ENCODE measurements around the gene GRM7. TPM values are rescaled to one million over a fixed set of nuclear protein-coding genes. Genes with fewer than 3 reads are reported as not detected.

GRM7 gene
- polyA plus RNA-seq, 1 donor from 2014 or later: 23.8 TPM

DNA sequence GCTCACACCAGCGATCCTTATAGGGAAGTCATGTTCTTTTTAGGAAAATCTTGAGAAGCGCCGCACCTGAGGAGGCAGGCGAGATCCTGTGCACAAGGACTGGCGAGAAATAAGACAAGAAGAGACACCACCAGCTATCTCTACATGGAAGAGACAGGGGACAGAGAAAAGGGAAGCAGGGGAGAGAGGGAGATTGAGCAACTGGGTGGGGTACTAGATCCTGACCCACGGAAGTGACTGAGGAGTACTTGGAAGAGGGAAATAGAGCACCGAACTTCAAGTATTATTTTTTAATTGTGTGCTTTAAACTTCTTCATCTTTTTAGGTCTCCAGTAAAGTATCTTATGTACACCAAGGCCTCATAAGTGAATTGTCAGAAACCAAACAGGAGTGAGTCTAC is 898.7 kb downstream of the GRM7 start:
- H3K9me3 ChIP-seq (ENCODE audit: low read length): no peaks in the 10 kb centered on the region
- H3F3A ChIP-seq (ENCODE audit: insufficient read depth, low read length, poor library complexity, severe bottlenecking): no peaks in the 10 kb centered on the region
- H3K9ac ChIP-seq (ENCODE audit: low read length): no peak overlapping the region
- H3K4me3 ChIP-seq (ENCODE audit: low read length): no peak overlapping the region
- H3K9me2 ChIP-seq (ENCODE audit: insufficient read depth, low read length): no peaks in the 10 kb centered on the region
- H3K27ac ChIP-seq (ENCODE audit: low read length): no peak overlapping the region
- H3K79me2 ChIP-seq (replicated peaks; ENCODE audit: insufficient read depth, low read length): no peaks in the 10 kb centered on the region
- H2AFZ ChIP-seq (ENCODE audit: low read depth, low read length): no peak overlapping the region
- no peaks in the 10 kb centered on the region for H3K36me3 ChIP-seq (ENCODE audit: insufficient read depth, low read length)
- TF ChIP-seq EP300 (conservative IDR thresholded peaks at IDR 0.05; ENCODE audit: poor library complexity, severe bottlenecking): no peak
- TF ChIP-seq TAF1 (IDR thresholded peaks at IDR 0.05; ENCODE audit: low read depth): no peak
- TF ChIP-seq SMC3 (conservative IDR thresholded peaks at IDR 0.05; ENCODE audit: poor library complexity): no peak
- TF ChIP-seq MXI1 (conservative IDR thresholded peaks at IDR 0.05; ENCODE audit: poor library complexity, severe bottlenecking): no peak
- TF ChIP-seq, protein P1, sequence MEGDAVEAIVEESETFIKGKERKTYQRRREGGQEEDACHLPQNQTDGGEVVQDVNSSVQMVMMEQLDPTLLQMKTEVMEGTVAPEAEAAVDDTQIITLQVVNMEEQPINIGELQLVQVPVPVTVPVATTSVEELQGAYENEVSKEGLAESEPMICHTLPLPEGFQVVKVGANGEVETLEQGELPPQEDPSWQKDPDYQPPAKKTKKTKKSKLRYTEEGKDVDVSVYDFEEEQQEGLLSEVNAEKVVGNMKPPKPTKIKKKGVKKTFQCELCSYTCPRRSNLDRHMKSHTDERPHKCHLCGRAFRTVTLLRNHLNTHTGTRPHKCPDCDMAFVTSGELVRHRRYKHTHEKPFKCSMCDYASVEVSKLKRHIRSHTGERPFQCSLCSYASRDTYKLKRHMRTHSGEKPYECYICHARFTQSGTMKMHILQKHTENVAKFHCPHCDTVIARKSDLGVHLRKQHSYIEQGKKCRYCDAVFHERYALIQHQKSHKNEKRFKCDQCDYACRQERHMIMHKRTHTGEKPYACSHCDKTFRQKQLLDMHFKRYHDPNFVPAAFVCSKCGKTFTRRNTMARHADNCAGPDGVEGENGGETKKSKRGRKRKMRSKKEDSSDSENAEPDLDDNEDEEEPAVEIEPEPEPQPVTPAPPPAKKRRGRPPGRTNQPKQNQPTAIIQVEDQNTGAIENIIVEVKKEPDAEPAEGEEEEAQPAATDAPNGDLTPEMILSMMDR (IDR thresholded peaks at IDR 0.05; ENCODE audit: poor library complexity, severe bottlenecking): no peak
- no peak for TF ChIP-seq RAD21 (conservative IDR thresholded peaks at IDR 0.05)
- TF ChIP-seq, protein P2, sequence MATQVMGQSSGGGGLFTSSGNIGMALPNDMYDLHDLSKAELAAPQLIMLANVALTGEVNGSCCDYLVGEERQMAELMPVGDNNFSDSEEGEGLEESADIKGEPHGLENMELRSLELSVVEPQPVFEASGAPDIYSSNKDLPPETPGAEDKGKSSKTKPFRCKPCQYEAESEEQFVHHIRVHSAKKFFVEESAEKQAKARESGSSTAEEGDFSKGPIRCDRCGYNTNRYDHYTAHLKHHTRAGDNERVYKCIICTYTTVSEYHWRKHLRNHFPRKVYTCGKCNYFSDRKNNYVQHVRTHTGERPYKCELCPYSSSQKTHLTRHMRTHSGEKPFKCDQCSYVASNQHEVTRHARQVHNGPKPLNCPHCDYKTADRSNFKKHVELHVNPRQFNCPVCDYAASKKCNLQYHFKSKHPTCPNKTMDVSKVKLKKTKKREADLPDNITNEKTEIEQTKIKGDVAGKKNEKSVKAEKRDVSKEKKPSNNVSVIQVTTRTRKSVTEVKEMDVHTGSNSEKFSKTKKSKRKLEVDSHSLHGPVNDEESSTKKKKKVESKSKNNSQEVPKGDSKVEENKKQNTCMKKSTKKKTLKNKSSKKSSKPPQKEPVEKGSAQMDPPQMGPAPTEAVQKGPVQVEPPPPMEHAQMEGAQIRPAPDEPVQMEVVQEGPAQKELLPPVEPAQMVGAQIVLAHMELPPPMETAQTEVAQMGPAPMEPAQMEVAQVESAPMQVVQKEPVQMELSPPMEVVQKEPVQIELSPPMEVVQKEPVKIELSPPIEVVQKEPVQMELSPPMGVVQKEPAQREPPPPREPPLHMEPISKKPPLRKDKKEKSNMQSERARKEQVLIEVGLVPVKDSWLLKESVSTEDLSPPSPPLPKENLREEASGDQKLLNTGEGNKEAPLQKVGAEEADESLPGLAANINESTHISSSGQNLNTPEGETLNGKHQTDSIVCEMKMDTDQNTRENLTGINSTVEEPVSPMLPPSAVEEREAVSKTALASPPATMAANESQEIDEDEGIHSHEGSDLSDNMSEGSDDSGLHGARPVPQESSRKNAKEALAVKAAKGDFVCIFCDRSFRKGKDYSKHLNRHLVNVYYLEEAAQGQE (IDR thresholded peaks at IDR 0.05; ENCODE audit: borderline replicate concordance): no peak
- no peak for TF ChIP-seq POLR2AphosphoS5 (IDR thresholded peaks at IDR 0.05)
- TF ChIP-seq EZH2 (IDR thresholded peaks at IDR 0.05; ENCODE audit: borderline replicate concordance, insufficient read depth, low read length, poor library complexity, severe bottlenecking): no peak
- H3K27me3 ChIP-seq (ENCODE audit: insufficient read depth, low read depth, low read length): no peaks in the 10 kb centered on the region
- H4K20me1 ChIP-seq (ENCODE audit: insufficient read depth): no peaks in the 10 kb centered on the region
- no peak overlapping the region for H3K4me2 ChIP-seq (ENCODE audit: low read length)

DNA sequence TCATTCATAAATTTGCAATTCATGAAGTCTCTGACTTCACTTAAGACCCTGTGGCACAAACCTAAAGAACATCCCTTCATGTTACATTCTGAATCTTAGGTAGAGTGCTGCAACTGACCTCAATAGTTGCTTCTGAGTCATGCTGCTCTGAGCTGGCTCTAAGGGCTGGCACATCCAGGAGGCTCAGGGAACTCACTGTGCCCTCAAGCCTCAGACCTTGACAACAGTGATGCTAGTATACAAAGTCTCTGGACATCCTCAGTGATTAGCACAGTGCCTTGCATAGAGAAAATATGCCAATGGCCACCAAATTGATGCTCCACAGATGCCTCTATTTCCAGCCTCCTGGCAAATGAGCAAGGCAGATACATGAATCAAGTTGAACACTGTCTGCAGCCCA is 899.8 kb downstream of the GRM7 start:
- no peaks in the 10 kb centered on the region for H3K36me3 ChIP-seq (ENCODE audit: insufficient read depth, low read length)
- no peak overlapping the region for H3K4me2 ChIP-seq (ENCODE audit: low read length)
- no peak overlapping the region for H3K27ac ChIP-seq (ENCODE audit: low read length)
- H3F3A ChIP-seq (ENCODE audit: insufficient read depth, low read length, poor library complexity, severe bottlenecking): no peaks in the 10 kb centered on the region
- no peaks in the 10 kb centered on the region for H3K27me3 ChIP-seq (ENCODE audit: insufficient read depth, low read depth, low read length)
- no peaks in the 10 kb centered on the region for H3K9me2 ChIP-seq (ENCODE audit: insufficient read depth, low read length)
- no peak overlapping the region for H2AFZ ChIP-seq (ENCODE audit: low read depth, low read length)
- H3K9ac ChIP-seq (ENCODE audit: low read length): no peak overlapping the region
- H3K4me3 ChIP-seq (ENCODE audit: low read length): no peak overlapping the region
- H3K9me3 ChIP-seq (ENCODE audit: low read length): no peaks in the 10 kb centered on the region
- TF ChIP-seq RAD21 (conservative IDR thresholded peaks at IDR 0.05) (no peak), SMC3 (conservative IDR thresholded peaks at IDR 0.05; ENCODE audit: poor library complexity) (no peak), EP300 (conservative IDR thresholded peaks at IDR 0.05; ENCODE audit: poor library complexity, severe bottlenecking) (no peak), MXI1 (conservative IDR thresholded peaks at IDR 0.05; ENCODE audit: poor library complexity, severe bottlenecking) (no peak), POLR2AphosphoS5 (IDR thresholded peaks at IDR 0.05) (no peak), EZH2 (IDR thresholded peaks at IDR 0.05; ENCODE audit: borderline replicate concordance, insufficient read depth, low read length, poor library complexity, severe bottlenecking) (no peak), TAF1 (IDR thresholded peaks at IDR 0.05; ENCODE audit: low read depth) (no peak)
- TF ChIP-seq, protein P2 (IDR thresholded peaks at IDR 0.05; ENCODE audit: borderline replicate concordance): no peak
- TF ChIP-seq, protein P1 (IDR thresholded peaks at IDR 0.05; ENCODE audit: poor library complexity, severe bottlenecking): no peak
- H3K79me2 ChIP-seq (replicated peaks; ENCODE audit: insufficient read depth, low read length): no peaks in the 10 kb centered on the region
- no peaks in the 10 kb centered on the region for H4K20me1 ChIP-seq (ENCODE audit: insufficient read depth)
